A673 (cell line): Measurements from ENCODE around the gene CDK17. TPM values are rescaled to one million over a fixed set of nuclear protein-coding genes. Genes with fewer than 3 reads are reported as not detected.
A peak's percentile ranks its signal among the peaks of the same experiment; 100 is the strongest.

Experiments
- BruUV-seq: library from RNA; stranded (reverse); fragments of 400-500 nt; replicated peaks from 2 replicates; lab custom pipeline; 2021; lab: Mats Ljungman, UMichigan
- CTCF ChIA-PET: fragments of 300-600 bp; sonication (Branson Sonifier 250); formaldehyde crosslinking; loops from one replicate; lab custom pipeline; 2022; ENCODE audit warnings: antibody characterized with exemption; lab: Charles Lee
- POLR2A ChIA-PET: fragments of 300-600 bp; sonication (Branson Sonifier 250); formaldehyde crosslinking; loops from one replicate; lab custom pipeline; 2022; ENCODE audit warnings: antibody characterized with exemption; ENCODE audit not compliant: low non-redundant PET; lab: Charles Lee
- DNase-seq: peaks from one replicate; pipeline ENCODE4 v3.0.0-alpha.2; 2015; ENCODE audit warnings: low spot score
- H3K27ac ChIP-seq: fragments of 200-600 bp; sonication (generic); 2 replicates; pipeline ENCODE4 v1.5.1; 2016; ENCODE audit warnings: mixed run types, low read depth, mild to moderate bottlenecking, mixed read lengths, antibody characterized with exemption, low read length; ENCODE audit not compliant: poor library complexity, severe bottlenecking
- H3K27me3 ChIP-seq: fragments of 200-600 bp; sonication (generic); replicated peaks from 2 replicates; pipeline ENCODE4 v1.6.1; 2017; ENCODE audit warnings: mixed run types, low read depth, mild to moderate bottlenecking, mixed read lengths, antibody characterized with exemption, low read length; ENCODE audit not compliant: insufficient read depth, poor library complexity
- H3K36me3 ChIP-seq: fragments of 200-600 bp; sonication (generic); 2 replicates; pipeline ENCODE4 v1.6.1; 2016; ENCODE audit warnings: mixed run types, mild to moderate bottlenecking, mixed read lengths, antibody characterized with exemption, low read length; ENCODE audit not compliant: insufficient read depth, poor library complexity, severe bottlenecking
- H3K4me1 ChIP-seq: fragments of 200-600 bp; sonication (generic); 2 replicates; pipeline ENCODE4 v1.6.1; 2017; ENCODE audit warnings: mixed run types, mild to moderate bottlenecking, mixed read lengths, antibody characterized with exemption, low read length; ENCODE audit not compliant: insufficient read depth, poor library complexity, severe bottlenecking
- H3K4me3 ChIP-seq: fragments of 200-600 bp; sonication (generic); 2 replicates; pipeline ENCODE4 v1.5.1; 2016; ENCODE audit warnings: low read depth, mixed run types, mild to moderate bottlenecking, mixed read lengths, low read length; ENCODE audit not compliant: poor library complexity, severe bottlenecking
- H3K9me3 ChIP-seq: fragments of 200-600 bp; sonication (generic); 2 replicates; pipeline ENCODE4 v1.6.1; 2016; ENCODE audit warnings: mixed run types, low read depth, mild to moderate bottlenecking, mixed read lengths, antibody characterized with exemption, low read length; ENCODE audit not compliant: poor library complexity, severe bottlenecking
- CTCF ChIP-seq: fragments of 300-800, 200-600 bp; sonication (generic); conservative IDR thresholded peaks from 2 replicates; pipeline ENCODE4 v1.5.1; 2017; ENCODE audit warnings: low read depth, mild to moderate bottlenecking, antibody characterized with exemption, low read length, moderate library complexity, mixed read lengths
- EZH2 ChIP-seq: fragments of 200-600 bp; sonication (generic); IDR thresholded peaks from 2 replicates; pipeline ENCODE4 v1.6.1; 2017; ENCODE audit warnings: borderline replicate concordance, low read depth, mild to moderate bottlenecking, mixed read lengths, antibody characterized with exemption, low read length; ENCODE audit not compliant: poor library complexity, severe bottlenecking
- intact Hi-C: fragments of 100-400 bp; cut with micrococcal nuclease; formaldehyde crosslinking; loops from one replicate; pipeline ENCODE4 v1.10.0; 2022; ENCODE audit not compliant: unreplicated experiment
- total RNA-seq: library from RNA; stranded (reverse); gene quantifications from 2 replicates; pipeline ENCODE4 v1.2.3, GENCODE V29; 2021

Gene CDK17
- total RNA-seq, 1 experiment from 2014 or later = 34.8 TPM

GRCh38 chr12:96303653-96304052, 96.6 kb downstream of the CDK17 start:
- no peak overlapping the region for H3K27ac ChIP-seq
- BruUV-seq = no TSS peak
- H3K9me3 ChIP-seq = no peaks in the 10 kb centered on the region
- POLR2A ChIA-PET = interaction anchor here (0.6 kb wide), 1 partner anchor 46 kb away, joined by 5 read pairs; no protein-coding TSS in a partner anchor
- CTCF ChIA-PET = interaction anchor here (1.4 kb wide), 1 partner anchor 213 kb away, joined by 3 read pairs; no protein-coding TSS in a partner anchor
- intact Hi-C loops = no loop called here
- H3K36me3 ChIP-seq = peaks cover 15% of the 10 kb centered on the region
- peaks cover 22% of the 10 kb centered on the region for H3K4me1 ChIP-seq
- no peaks in the 10 kb centered on the region for H3K27me3 ChIP-seq
- DNase-seq = no peak
- no peak overlapping the region for H3K4me3 ChIP-seq
- TF ChIP-seq EZH2 (no peak), CTCF (no peak)

GRCh38 chr12:96302687-96303310, 97.4 kb downstream of the CDK17 start:
- TF ChIP-seq EZH2 = no peak
- no peak for TF ChIP-seq CTCF
- ChIA-PET CTCF (interaction anchor here (0.5 kb wide), 1 partner anchor 99 kb away, joined by 4 read pairs; no protein-coding TSS in a partner anchor), POLR2A (no interaction called here)
- Histone ChIP-seq H3K4me1 (peaks cover 22% of the 10 kb centered on the region), H3K27me3 (no peaks in the 10 kb centered on the region), H3K36me3 (peaks cover 16% of the 10 kb centered on the region), H3K27ac (no peak overlapping the region), H3K4me3 (no peak overlapping the region), H3K9me3 (no peaks in the 10 kb centered on the region)
- peak; percentile 4 for DNase-seq
- intact Hi-C loops = no loop called here
- BruUV-seq = no TSS peak

- POLR2A ChIA-PET = no interaction called here
- CTCF ChIA-PET = no interaction called here
- Histone ChIP-seq H3K27ac (no peak overlapping the region), H3K4me1 (peaks cover 22% of the 10 kb centered on the region), H3K4me3 (no peak overlapping the region), H3K36me3 (peaks cover 26% of the 10 kb centered on the region), H3K27me3 (no peaks in the 10 kb centered on the region), H3K9me3 (no peaks in the 10 kb centered on the region)
- BruUV-seq = no TSS peak
- DNase-seq = no peak
- TF ChIP-seq CTCF = no peak
- no peak for TF ChIP-seq EZH2
- intact Hi-C loops = no loop called here
Measured at GRCh38 chr12:96301732-96302131, 98.5 kb downstream of the CDK17 start.
